ENCODE measurements around the gene GMPR2. TPM values are rescaled to one million over a fixed set of nuclear protein-coding genes. Genes with fewer than 3 reads are reported as not detected.
"Not testable (repeated sequence)": the region's sequence is repeated elsewhere in the genome, so short reads cannot be mapped to it uniquely, and the experiment has no call there.

The GMPR2 gene
- total RNA-seq, 4 donors from 2014 or later, result 36.3 to 69.0 (median 47.0) TPM

- ATAC-seq (ENCODE audit: low FRiP score) (no peak), DNase-seq (ENCODE audit: low spot score) (no peak)
- no peak for TF ChIP-seq CTCF (IDR thresholded peaks at IDR 0.05)
These were observed 7.6 kb downstream of the GMPR2 start for GRCh38 chr14:24240110-24240918.

- peak in 1 of 3 donors; percentile 81 for TF ChIP-seq CTCF (IDR thresholded peaks at IDR 0.05)
- DNase-seq (ENCODE audit: low spot score) (peak; percentile 54), ATAC-seq (ENCODE audit: low FRiP score) (peak; percentile 92)
These were observed 9.2 kb downstream of the GMPR2 start for GRCh38 chr14:24241829-24242443.

GRCh38 chr14:24243336-24243836 lies 10.7 kb downstream of the GMPR2 start:
- no peak for ATAC-seq (ENCODE audit: low FRiP score)
- no peak for DNase-seq (ENCODE audit: low spot score)
- no peak for TF ChIP-seq CTCF (IDR thresholded peaks at IDR 0.05)

- DNase-seq (ENCODE audit: low spot score); ATAC-seq (ENCODE audit: low FRiP score): not testable (repeated sequence)
These were observed 12.6 kb downstream of the GMPR2 start for GRCh38 chr14:24245350-24245749.

DNA sequence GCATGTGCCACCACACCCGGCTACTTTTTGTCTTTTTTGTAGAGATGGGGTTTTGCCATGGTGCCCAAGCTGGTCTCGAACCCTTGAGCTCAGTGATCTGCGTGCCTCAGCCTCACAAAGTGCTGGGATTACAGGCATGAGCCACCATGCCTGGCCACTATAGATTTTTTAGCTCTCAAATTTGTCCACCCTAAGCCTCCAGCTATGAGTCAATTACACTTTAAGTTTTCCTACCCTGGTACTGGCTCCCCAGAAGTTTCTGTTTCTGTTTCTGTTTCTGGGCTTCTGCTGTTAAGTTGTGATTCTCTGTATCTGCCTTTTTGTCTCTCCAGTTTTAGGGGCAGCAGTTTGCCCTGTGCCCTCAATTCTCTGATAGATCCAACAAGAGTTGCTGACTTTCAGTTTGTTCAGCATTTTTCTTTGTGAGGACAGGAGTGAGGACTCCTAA lies 14.1 kb downstream of the GMPR2 start:
- no peak for TF ChIP-seq CTCF (IDR thresholded peaks at IDR 0.05)
- no peak for DNase-seq (ENCODE audit: low spot score)
- ATAC-seq (ENCODE audit: low FRiP score), result no peak

- no peak for DNase-seq (ENCODE audit: low spot score)
- no peak for ATAC-seq (ENCODE audit: low FRiP score)
- no peak for TF ChIP-seq CTCF (IDR thresholded peaks at IDR 0.05)
These were observed 14.7 kb downstream of the GMPR2 start for GRCh38 chr14:24247422-24247821.

GRCh38 chr14:24249230-24250021 lies 16.7 kb downstream of the GMPR2 start:
- TF ChIP-seq CTCF (IDR thresholded peaks at IDR 0.05), result no peak
- ATAC-seq (ENCODE audit: low FRiP score) (no peak), DNase-seq (ENCODE audit: low spot score) (no peak)

All from omental fat pad (tissue), 4 donors.